Activated CD8-positive, alpha-beta memory T cell treated with anti-CD3 and anti-CD28 coated beads, Interleukin-2, amount 10 ng/mL, durations not matched to agents 7 days and 5 days (primary cell): ENCODE data around the gene KCNG1. TPM values are rescaled to one million over a fixed set of nuclear protein-coding genes. Genes with fewer than 3 reads are reported as not detected.

ENCODE experiments used
- ATAC-seq: fragments of 150-1000 bp; cut with Tn5 transposase; one replicate; pipeline ENCODE4 v1.10.0; 2021; ENCODE audit warnings: moderate library complexity
- CTCF ChIA-PET: fragments of 350-600 bp; sonication (Branson Sonifier 250); formaldehyde crosslinking; loops from one replicate; lab custom pipeline; 2021; ENCODE audit warnings: antibody characterized with exemption; lab: Charles Lee
- DNase-seq: peaks from one replicate; pipeline ENCODE4 v3.0.0-alpha.2; 2020
- H3K27ac Mint-ChIP-seq: one replicate; pipeline ENCODE4 v1.8.0; 2021; ENCODE audit warnings: mild to moderate bottlenecking, mixed read lengths
- H3K27me3 Mint-ChIP-seq: one replicate; pipeline ENCODE4 v1.8.0; 2021; ENCODE audit warnings: mixed read lengths
- H3K36me3 Mint-ChIP-seq: one replicate; pipeline ENCODE4 v1.8.0; 2021; ENCODE audit warnings: mild to moderate bottlenecking, mixed read lengths
- H3K4me1 Mint-ChIP-seq: one replicate; pipeline ENCODE4 v1.8.0; 2021; ENCODE audit warnings: mixed read lengths
- H3K4me3 Mint-ChIP-seq: one replicate; pipeline ENCODE4 v1.8.0; 2021; ENCODE audit warnings: mild to moderate bottlenecking, moderate library complexity, mixed read lengths
- H3K9me3 Mint-ChIP-seq: one replicate; pipeline ENCODE4 v1.8.0; 2022; ENCODE audit warnings: low read depth, mixed read lengths
- total RNA-seq, 2 experiments: library from RNA; stranded (reverse); gene quantifications; one replicate each; pipeline ENCODE4 v1.2.3, GENCODE V29; 2021

The KCNG1 gene, protein sequence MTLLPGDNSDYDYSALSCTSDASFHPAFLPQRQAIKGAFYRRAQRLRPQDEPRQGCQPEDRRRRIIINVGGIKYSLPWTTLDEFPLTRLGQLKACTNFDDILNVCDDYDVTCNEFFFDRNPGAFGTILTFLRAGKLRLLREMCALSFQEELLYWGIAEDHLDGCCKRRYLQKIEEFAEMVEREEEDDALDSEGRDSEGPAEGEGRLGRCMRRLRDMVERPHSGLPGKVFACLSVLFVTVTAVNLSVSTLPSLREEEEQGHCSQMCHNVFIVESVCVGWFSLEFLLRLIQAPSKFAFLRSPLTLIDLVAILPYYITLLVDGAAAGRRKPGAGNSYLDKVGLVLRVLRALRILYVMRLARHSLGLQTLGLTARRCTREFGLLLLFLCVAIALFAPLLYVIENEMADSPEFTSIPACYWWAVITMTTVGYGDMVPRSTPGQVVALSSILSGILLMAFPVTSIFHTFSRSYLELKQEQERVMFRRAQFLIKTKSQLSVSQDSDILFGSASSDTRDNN
- 1 to 10 TPM in 1 of 2 experiments, not detected in 1; 1.1 TPM for total RNA-seq

DNA sequence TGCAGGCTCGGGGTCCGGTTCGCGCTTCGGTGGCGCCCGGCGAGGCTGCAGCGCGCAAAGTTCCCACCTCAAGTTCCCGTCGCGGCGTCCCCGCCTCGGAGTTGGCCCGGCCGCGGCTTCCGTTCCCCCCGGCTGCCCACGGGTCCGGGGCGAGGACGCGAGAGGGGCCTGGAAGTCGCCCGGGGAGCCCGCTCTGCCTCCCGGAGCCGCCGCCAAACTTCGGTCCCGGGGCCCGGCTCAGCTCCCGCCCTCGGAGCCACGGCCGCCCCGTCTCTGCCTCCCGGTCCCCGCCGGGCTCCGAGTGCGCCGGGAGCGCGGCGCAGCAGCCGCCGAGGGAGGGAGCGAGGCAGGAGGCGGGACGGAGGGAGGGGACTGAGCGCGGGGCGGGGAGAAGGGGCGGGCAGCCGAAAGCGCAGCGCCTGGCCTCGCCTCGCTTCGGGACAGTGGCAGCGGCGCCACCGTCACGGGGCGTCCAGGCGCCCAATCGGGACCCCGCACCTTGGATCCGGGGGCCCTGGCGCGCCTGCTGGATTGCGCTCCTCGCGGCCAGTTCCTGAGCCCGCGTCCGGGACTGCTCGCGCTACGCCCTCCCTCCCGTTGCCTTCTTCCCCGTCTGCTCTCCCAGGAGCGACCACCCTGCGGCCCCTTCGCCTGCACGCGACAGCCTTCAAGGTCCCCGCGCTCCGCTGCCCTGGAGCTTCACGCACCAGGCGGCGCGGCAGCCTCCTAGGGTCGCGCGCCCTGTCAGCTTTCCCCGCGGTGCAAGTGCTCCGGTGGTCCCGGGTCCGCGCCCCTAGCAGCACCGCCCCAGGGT is at the start of gene KCNG1:
TSS of gene KCNG1 (minus strand) at position 305 of the 814 bp plus-strand sequence. CDS start 12,769 bp downstream, outside the sequence.
- H3K9me3 Mint-ChIP-seq: no peaks in the 10 kb centered on the region
- peaks cover 3% of the 10 kb centered on the region for H3K4me1 Mint-ChIP-seq
- DNase-seq (peak; percentile 63), ATAC-seq (peak; percentile 93)
- H3K27me3 Mint-ChIP-seq: peaks cover 76% of the 10 kb centered on the region
- peak within 1 kb of the TSS; percentile 12 for H3K4me3 Mint-ChIP-seq
- CTCF ChIA-PET: no interaction called here
- H3K27ac Mint-ChIP-seq: no peak within 1 kb of the TSS
- no peaks in the 10 kb centered on the region for H3K36me3 Mint-ChIP-seq

GRCh38 chr20:51070621-51071020 is 47.7 kb upstream of the KCNG1 start:
- DNase-seq (no peak), ATAC-seq (no peak)
- Mint-ChIP-seq H3K4me1 (peaks cover 2% of the 10 kb centered on the region), H3K27me3 (peaks cover 45% of the 10 kb centered on the region), H3K9me3 (peaks cover 2% of the 10 kb centered on the region), H3K4me3 (no peak overlapping the region), H3K27ac (no peak overlapping the region), H3K36me3 (no peaks in the 10 kb centered on the region)
- CTCF ChIA-PET: no interaction called here

DNA sequence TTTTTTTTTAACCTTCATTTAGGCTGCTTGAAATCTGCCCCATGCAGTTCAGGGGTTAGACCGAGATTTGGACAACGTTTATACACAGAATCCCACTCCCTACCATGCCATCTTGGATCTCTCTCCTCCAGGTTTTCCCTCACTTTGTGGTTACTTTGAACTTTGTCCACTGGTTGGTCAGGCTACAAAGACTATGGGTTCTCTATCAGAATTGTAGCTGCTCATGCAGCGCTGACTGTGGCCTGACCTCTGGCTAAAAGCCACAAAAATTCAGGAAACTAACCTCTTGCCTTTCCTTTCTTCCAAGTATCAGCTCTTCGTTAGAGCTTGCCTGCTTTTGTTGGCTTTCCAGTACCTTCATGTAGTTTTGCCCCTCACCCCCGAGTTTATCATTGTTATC is 44.9 kb upstream of the KCNG1 start:
- Mint-ChIP-seq H3K4me1 (peaks cover 6% of the 10 kb centered on the region), H3K36me3 (no peaks in the 10 kb centered on the region), H3K27ac (no peak overlapping the region), H3K4me3 (no peak overlapping the region), H3K27me3 (peaks cover 53% of the 10 kb centered on the region), H3K9me3 (peaks cover 2% of the 10 kb centered on the region)
- CTCF ChIA-PET: interaction anchor here (1.1 kb wide), 1 partner anchor 52 kb away, joined by 3 read pairs; no protein-coding TSS in a partner anchor
- no peak for DNase-seq
- no peak for ATAC-seq

DNA sequence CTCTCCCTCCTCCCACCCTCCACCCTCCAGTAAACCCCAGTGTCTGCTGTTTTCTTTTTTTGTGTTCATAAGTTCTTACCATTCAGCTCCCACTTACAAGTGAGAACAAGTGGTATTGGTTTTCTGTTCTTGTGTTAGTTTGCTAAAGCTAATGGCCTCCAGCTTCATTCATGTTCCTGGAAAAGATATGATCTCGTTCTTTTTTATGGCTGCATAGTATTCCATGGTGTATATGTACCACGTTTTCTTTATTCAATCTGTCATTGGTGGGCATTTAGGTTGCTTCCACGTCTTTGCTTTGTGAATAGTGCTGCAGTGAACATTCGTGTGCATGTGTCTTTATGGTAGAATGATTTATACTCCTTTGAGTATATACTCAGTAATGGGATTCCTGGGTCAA is 42.7 kb upstream of the KCNG1 start:
- H3K4me1 Mint-ChIP-seq: peaks cover 14% of the 10 kb centered on the region
- H3K36me3 Mint-ChIP-seq: no peaks in the 10 kb centered on the region

GRCh38 chr20:51064137-51064536 is 41.2 kb upstream of the KCNG1 start:
- Mint-ChIP-seq H3K4me1 (peaks cover 14% of the 10 kb centered on the region), H3K4me3 (no peak overlapping the region), H3K27me3 (peaks cover 48% of the 10 kb centered on the region), H3K9me3 (peaks cover 2% of the 10 kb centered on the region), H3K36me3 (no peaks in the 10 kb centered on the region), H3K27ac (no peak overlapping the region)
- CTCF ChIA-PET: interaction anchor here (0.6 kb wide), 1 partner anchor 1858 kb away, joined by 3 read pairs; no protein-coding TSS in a partner anchor
- DNase-seq (no peak), ATAC-seq (no peak)

More for the DNA sequence above, 42.7 kb upstream of the KCNG1 start:
- CTCF ChIA-PET: no interaction called here
- Mint-ChIP-seq H3K27me3 (peaks cover 50% of the 10 kb centered on the region), H3K27ac (no peak overlapping the region), H3K4me3 (no peak overlapping the region), H3K9me3 (peaks cover 2% of the 10 kb centered on the region)
- ATAC-seq: no peak
- no peak for DNase-seq

DNA sequence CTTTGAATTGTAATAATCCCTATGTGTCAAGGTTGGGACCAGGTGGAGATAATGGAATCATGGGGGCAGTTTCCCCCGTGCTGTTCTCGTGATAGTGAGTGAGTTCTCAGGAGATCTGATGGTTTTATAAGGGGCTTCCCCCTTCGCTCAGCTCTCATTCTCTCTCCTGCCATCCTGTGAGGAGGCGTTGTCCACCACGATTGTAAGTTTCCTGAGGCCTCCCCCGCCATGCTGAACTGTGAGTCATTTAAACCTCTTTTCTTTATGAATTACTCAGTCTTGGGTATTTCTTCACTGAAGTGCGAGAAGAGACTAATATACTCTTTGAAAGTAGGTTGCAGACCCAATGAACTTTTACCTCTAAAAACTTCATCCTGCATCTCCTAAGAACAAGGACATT is 39.2 kb upstream of the KCNG1 start:
- Mint-ChIP-seq H3K27ac (no peak overlapping the region), H3K27me3 (peaks cover 48% of the 10 kb centered on the region), H3K36me3 (no peaks in the 10 kb centered on the region), H3K4me1 (peaks cover 11% of the 10 kb centered on the region), H3K4me3 (no peak overlapping the region), H3K9me3 (peaks cover 2% of the 10 kb centered on the region)
- peak; percentile 55 for DNase-seq
- ATAC-seq: no peak
- CTCF ChIA-PET: no interaction called here

- no peaks in the 10 kb centered on the region for H3K36me3 Mint-ChIP-seq
- DNase-seq: no peak
- H3K4me1 Mint-ChIP-seq: peaks cover 11% of the 10 kb centered on the region
- no peak for ATAC-seq
- no peak overlapping the region for H3K27ac Mint-ChIP-seq
- H3K4me3 Mint-ChIP-seq: no peak overlapping the region
- peaks cover 49% of the 10 kb centered on the region for H3K27me3 Mint-ChIP-seq
- CTCF ChIA-PET: no interaction called here
- peaks cover 2% of the 10 kb centered on the region for H3K9me3 Mint-ChIP-seq
Observed at GRCh38 chr20:51061418-51062045, 38.6 kb upstream of the KCNG1 start.

GRCh38 chr20:51060301-51060700 is 37.4 kb upstream of the KCNG1 start:
- H3K9me3 Mint-ChIP-seq: no peaks in the 10 kb centered on the region
- no peak overlapping the region for H3K4me3 Mint-ChIP-seq
- H3K27ac Mint-ChIP-seq: no peak overlapping the region
- CTCF ChIA-PET: no interaction called here
- peaks cover 43% of the 10 kb centered on the region for H3K27me3 Mint-ChIP-seq
- no peaks in the 10 kb centered on the region for H3K36me3 Mint-ChIP-seq
- ATAC-seq: no peak
- DNase-seq: no peak
- H3K4me1 Mint-ChIP-seq: peaks cover 11% of the 10 kb centered on the region

DNA sequence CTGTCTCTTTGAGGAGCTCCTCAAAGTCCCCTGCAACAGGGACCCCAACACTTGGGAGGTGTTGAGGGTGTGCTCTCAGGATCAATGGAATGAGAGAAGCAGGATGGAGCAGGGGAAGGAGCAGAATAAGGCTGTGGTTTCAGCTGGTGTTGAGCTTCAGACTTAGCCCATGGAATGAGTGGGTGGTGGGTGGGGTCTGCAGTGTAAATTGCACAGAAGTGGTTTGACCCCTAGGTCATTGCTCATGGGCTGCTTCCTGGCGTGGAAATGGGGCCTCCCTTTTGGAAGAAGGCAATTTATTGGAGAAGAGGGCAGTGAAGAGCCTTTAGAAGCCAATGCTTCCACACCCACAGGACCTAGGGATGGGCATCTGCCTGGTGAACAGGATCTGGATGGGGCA is 37.0 kb upstream of the KCNG1 start:
- Mint-ChIP-seq H3K9me3 (no peaks in the 10 kb centered on the region), H3K4me1 (peaks cover 11% of the 10 kb centered on the region), H3K4me3 (no peak overlapping the region)

DNA sequence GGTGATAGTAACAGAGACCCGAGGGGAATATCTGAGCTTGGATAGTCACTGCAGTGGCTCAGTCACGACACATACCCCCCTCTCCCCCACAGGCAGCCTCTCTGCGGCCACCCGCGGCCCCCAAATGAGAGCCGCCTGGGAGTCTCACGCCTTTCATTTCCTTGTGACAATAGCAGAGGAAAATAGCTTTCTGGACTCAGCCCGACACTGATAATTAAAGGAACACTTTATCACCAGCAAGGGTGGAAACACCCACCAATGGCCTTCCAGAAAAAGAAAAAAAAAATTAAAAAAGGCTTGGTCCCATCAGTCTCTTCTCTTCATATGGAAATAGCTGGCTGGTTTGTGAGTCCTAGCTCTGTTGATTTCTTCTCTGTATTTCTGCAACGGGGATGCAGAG is 35.1 kb upstream of the KCNG1 start:
- CTCF ChIA-PET: interaction anchor here (0.8 kb wide), 1 partner anchor 11 kb away, joined by 3 read pairs; no protein-coding TSS in a partner anchor
- Mint-ChIP-seq H3K27me3 (peaks cover 34% of the 10 kb centered on the region), H3K36me3 (no peaks in the 10 kb centered on the region), H3K27ac (no peak overlapping the region), H3K4me3 (no peak overlapping the region), H3K4me1 (peaks cover 7% of the 10 kb centered on the region), H3K9me3 (no peaks in the 10 kb centered on the region)
- no peak for ATAC-seq
- DNase-seq: no peak

More for the DNA sequence above, 37.0 kb upstream of the KCNG1 start:
- Mint-ChIP-seq H3K27ac (no peak overlapping the region), H3K36me3 (no peaks in the 10 kb centered on the region), H3K27me3 (peaks cover 41% of the 10 kb centered on the region)
- DNase-seq: no peak
- CTCF ChIA-PET: no interaction called here
- no peak for ATAC-seq

DNA sequence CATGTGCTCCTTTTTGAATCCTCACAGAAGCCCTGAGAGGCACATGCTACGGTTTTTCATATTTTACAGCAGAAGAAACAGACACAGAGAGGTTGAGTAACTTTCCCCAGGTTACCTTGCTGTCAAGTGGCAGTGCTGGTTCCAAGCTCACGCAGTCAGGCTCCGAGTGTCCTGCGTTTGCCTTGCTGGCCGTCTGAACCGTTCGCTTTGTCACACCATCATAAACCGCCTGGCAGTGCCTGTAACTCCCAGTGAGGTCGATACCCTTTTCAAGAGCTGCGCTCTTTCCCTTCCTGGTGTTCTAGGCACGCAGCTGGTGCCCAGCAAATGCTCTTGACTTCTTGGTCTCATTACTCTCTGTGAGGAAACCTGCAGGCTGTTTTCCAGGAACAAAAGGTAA is 31.3 kb upstream of the KCNG1 start:
- Mint-ChIP-seq H3K9me3 (no peaks in the 10 kb centered on the region), H3K27me3 (peaks cover 41% of the 10 kb centered on the region), H3K4me3 (no peak overlapping the region), H3K36me3 (no peaks in the 10 kb centered on the region), H3K27ac (no peak overlapping the region), H3K4me1 (no peaks in the 10 kb centered on the region)
- CTCF ChIA-PET: no interaction called here
- ATAC-seq: no peak
- DNase-seq: no peak

GRCh38 chr20:51050531-51051075 is 27.7 kb upstream of the KCNG1 start:
- Mint-ChIP-seq H3K27ac (no peak overlapping the region), H3K27me3 (peaks cover 32% of the 10 kb centered on the region), H3K9me3 (no peaks in the 10 kb centered on the region), H3K4me1 (no peaks in the 10 kb centered on the region), H3K36me3 (no peaks in the 10 kb centered on the region), H3K4me3 (no peak overlapping the region)
- DNase-seq: no peak
- CTCF ChIA-PET: no interaction called here
- no peak for ATAC-seq
